Stimulated activated CD4-positive, alpha-beta T cell treated with anti-CD3 and anti-CD28 coated beads, Interleukin-15, amount 100 ng/mL, for 1 hour (primary cell): ENCODE data around the gene HOXB1.
"Not testable (repeated sequence)": the region's sequence is repeated elsewhere in the genome, so short reads cannot be mapped to it uniquely, and the experiment has no call there.

Experiments
- DNase-seq, 2 donors: peaks; one replicate each; pipeline ENCODE4 v3.0.0-alpha.2; 2020; ENCODE audit warnings: low read depth in 1 of 2, low spot score in 1 of 2

Gene HOXB1

DNA sequence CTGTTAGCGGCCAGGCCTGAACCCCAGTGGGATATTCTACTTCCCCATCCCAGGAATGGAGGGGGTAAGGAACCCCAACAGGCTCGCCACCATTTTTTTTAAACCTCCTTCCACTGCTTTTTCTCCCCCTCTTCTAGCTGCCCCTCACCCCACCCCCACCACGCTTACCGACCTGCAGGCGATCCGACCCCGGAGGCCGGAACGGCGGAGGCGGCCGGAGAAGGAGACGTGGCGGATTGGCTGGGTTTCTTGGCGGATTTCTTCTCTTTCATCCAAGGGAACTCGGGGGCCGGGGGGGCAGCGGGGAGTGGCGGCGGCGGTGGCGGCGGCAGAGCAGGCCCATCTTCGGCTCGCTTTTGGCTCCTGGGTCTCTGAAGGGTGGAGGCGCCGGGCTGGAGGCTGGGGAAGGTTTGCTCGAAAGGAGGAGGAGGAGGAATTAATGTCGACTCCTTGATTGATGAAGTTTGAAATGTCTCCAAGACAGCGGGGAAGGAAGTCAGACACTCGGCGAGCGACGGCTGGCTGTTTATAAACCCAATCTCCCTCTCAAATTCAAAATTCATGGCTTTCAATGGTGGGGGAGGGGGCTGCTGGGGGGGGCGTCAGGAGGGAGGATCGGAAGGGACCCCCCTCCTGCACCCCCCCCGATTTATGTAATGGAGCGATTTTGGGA lies 13.7 kb upstream of the HOXB1 start:
- DNase-seq = no peak

DNA sequence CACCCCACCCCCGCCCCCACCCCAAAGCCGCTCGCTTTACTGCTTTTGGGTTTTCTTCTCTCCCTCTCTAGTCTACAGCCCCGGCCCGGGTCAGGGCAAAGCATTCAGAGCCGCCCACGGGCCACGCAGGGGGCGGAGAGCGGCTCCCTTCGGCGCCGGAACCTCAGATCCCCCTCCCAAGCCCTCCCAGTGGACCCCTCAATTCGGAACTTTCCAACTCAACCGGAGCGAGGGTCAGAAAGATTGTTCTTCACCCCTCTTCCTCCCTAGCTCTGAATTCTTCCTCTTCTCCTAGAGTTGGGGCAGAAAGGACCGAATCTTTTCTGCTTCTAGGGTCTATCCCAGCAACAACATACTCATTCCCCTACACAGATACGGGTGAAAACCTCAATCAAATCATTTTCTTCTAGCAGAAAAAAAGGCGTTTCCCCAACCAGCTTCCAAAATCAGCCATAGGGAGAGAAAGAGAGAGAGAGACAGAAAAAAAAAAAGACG lies 13.1 kb upstream of the HOXB1 start:
- peak; percentile 9 to 36 for DNase-seq

DNA sequence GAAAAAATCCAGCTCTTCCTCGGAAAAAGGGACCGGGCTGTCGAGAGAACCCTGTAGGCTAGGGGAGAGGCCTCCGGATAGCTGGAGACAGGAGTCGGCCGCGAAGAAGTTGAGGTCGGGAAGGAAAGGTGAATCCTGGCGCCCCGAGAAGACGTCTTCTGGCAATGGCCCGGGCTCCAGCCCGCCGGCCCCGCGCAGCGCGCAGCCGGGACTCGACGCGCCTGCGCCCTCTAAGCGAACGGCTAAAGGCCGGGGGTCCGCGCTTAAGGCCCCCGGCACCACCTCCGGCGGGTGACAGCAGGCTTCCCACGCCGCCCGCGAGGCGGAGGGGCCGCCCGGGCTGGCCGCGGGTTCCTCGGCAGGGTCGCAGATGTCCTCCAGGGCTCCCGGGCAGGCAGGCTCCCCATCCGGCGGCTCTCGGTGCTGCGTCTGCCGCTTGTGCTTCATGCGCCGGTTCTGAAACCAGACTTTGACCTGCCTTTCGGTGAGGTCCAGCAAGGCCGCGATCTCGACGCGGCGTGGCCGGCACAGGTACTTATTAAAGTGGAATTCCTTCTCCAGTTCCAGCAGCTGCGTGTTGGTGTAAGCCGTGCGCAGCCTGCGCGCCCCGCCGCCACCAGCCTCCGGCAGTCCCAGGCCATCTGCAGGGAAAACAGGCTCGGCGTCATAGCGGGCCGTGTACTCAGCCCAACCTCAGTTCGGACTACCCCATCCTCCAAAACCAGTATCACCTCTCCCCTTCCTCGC lies 12.5 kb upstream of the HOXB1 start:
- DNase-seq = peak; percentile 29 to 42

DNA sequence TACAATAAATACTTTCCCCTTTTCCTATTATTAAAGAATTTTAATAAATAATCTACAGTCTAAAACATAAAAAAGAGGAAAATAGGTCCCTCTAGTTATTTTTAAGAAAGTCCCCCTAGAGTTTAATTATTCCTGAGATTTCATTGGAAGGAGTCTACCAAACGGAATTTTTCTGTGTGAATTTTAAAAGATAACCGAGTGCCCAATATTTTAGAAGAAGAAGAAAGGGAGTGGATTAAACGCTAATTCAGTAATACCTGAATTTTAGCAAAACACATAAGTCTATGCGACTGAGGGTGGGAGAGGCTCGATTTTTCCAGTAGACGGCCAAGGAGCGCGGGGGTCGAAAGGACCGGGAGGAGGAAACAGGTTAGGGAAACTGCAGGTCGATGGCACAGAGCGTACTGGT lies 11.9 kb upstream of the HOXB1 start:
- no peak for DNase-seq

DNA sequence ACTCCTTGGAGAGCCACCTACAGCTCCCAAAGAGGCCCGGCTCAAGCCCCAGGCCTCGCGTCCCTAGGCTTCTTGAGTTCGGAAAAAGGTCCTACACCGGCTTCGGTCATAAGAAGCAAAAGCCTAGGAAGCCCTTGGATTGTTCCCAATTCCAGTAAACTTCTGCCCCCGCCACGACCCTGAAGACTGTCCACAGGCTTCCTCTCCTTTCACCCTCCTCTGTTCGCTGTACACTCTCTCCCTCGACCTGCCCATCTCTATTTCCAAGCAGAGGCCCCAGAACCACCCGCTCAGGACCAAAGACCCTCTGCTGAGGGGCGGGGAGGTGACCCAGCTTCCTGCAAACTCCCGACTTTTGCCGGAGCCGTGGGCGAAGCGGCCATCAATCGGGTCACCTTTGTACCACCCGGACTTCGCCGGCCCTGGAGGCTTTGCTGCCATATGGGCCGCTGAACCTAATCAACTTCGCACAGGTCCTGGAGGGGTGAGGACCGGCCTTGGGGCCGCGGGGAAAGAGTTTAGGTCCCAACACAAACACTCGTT lies 11.4 kb upstream of the HOXB1 start:
- DNase-seq = no peak

DNA sequence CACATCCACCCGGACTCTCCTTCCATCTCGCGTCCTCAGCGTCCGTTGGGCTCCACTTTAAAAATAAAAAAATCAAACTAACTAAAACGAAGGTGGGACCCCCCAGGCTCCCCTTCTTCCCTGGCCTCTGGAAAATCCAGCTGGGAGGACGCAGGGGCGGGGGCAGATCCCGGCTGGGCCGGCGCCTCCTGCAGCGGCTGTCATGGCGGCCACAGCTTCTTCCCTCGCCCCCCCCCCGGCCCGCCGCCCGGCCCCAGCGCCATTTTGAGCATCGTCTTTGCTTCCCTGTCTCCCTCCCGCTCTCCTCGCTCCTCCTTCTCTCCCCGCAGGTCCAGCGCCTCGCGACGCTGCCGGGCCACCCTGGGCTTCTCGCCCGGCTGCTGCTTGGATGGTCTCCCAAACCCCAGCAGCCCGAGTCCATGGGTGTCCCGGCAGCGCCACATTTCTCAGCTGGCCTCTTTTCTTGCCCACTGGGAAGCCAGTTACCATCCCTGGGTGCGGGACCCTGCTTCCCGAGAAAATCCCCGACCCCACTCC lies 10.8 kb upstream of the HOXB1 start:
- DNase-seq = peak; percentile 23 to 28

DNA sequence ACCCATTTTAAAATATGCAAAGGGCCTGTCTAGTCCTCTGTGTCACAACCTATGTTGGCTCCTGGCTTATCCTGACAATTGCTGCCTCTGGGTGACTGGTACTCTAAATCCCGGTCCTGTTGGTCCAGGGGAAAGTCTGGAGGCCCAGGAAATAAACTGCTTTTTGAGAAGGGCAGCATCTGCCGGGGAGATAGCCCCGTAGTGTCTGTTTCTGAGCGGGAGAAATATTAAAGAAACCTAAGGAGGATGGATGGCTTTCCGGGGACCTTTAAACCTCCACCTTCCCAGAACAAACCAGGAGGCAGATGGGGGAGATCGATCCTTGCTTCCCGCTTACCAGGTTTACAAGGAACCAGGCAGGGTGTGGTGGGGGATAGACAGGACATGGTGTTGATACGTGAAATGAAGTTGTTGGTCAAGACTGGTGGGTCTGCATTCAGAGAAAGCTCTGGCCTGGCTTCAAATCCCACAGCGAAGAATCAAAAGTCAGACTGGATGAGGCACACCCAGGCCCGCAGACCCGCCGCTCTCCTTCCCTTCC lies 10.3 kb upstream of the HOXB1 start:
- DNase-seq = no peak

DNA sequence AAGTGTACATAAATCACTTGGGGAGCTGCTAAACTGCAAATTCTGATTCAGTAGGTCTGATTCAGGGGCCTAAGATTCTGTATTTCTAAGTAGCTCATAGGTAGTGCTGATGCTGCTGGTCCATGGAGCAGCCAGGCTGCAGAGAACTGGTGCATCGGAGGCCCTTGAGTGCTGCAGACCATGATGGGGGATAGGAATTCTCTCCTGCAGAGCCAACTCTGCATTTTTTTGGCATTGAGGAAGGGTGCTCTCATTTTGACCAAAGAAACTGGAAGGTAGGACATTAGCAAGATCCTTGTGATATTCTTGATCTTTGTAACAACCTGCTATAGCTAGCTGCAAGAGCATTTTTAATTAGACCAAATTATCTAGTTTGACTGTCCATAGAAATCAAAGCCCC lies 9.4 kb upstream of the HOXB1 start:
- no peak for DNase-seq

DNA sequence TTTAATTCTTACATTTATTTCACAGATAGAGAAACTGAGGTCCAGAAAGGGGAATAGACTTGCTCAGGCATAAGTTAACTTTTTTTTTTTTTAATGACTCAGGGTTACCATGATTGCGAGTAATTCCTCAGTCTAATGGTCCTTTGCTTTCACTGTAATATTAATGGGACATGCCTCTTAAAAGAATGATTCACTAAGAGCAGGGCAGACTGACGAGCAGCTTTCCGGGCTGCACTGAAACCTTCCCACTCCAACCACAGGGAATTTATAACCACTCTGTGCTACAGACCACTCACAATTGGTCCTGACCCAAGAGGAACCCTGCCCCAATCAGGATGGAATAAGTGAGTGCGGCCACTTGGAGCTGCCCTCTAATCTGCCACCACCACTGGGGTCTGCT lies 8.4 kb upstream of the HOXB1 start:
- no peak for DNase-seq

DNA sequence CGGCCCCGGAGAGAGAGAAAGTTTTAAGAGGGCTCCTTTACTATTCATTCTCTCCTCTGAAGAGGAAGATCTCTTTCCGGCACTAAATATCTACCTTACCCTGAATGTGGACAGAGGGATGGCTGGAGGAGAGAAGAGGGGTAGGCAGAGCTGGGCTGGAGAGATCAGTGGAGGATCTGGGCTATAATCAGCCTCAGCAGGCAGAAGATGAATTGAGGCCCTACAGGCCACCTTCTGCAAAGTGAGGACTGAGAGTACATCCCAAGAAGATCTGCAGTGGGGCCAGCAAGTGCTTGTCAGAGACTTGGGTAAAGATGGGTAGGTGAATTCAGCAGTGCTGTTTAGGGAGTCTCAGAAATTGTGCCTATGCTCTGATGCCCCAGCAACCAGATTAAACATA lies 6.5 kb upstream of the HOXB1 start:
- no peak for DNase-seq

DNA sequence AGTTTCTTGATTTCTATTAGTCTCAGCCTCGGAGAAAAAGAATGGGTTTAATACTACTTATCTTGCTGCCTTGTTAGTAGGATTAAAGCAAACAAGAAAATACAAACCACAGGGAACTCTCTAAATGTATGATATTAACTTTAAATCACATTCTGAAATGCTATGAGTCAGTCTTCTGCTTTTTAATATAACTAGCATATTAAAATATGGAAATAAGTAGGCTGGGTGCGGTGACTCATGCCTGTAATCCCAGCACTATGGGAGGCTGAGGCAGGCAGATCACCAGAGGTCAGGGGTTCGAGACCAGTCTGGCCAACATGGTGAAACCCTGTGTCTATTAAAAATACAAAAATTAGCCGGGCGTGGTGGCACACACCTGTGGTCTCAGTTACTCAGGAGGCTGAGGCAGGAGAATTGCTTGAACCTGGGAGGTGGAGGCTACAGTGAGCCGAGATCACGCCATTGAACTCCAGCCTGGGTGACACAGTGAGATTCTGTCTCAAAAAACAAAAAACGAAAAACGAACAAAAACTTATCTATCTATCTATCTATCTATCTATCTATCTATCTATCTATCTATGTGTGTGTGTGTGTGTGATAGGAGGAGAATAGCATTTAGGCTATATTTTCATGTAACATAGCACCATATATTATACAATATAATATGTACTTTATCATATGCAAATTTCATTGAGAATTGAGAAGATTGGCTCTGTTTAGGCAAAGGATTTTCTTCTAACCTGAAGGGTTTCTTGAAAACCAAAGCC lies 5.2 kb upstream of the HOXB1 start:
- not testable (repeated sequence) for DNase-seq

DNA sequence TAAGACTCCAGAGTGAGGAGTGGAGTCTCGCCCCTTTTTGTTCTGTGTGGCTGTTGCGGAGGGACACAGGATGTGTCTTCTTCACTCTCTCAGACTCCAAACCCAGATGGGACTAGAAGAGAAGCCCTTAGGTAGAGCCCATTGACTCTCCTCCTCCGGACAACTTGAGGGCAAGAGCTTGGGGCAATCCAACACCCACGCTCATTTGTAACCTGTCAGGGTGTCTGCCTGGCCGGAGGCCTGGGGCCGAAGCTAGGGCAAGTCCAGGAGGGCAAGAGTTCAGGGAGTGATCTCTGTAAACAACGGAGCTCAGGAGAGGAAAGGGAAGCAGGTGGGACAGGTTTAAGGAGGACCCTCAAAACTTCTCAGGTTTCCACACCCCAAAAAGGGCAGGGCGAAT lies 1.4 kb upstream of the HOXB1 start:
- DNase-seq = no peak

DNA sequence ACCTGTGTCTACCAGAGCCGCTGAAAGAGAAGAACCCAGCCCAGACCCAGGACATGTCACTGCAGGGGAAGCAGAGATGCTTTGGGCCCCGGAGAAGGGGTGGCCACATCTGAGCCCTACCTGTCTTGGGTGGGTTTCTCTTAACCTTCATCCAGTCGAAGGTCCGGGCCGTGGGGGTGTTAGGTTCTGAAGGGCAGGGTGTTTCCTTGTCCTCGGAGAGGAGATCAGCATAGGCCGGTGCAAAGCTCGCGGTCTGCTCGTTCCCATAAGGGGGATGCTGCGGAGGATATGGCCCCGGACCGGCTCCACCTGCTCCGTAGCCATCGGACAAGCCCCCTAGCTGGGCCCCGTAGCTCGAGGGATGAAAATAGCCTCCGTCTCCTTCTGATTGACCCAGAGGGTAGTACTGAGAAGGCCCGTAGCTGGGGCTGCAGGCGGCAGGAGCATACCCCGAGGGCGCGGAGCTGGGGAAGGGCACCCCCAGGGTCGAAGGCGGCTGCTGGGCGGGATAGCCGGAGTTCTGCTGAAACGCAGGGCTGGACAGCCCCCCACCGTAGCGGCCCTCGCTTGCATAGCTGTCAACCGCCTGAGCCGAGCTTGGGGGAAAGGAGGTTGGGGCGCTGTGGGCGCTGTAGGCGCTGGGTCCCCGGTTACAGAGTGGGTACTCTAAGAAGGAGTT lies 464 bp downstream of the HOXB1 start:
- no peak for DNase-seq

DNA sequence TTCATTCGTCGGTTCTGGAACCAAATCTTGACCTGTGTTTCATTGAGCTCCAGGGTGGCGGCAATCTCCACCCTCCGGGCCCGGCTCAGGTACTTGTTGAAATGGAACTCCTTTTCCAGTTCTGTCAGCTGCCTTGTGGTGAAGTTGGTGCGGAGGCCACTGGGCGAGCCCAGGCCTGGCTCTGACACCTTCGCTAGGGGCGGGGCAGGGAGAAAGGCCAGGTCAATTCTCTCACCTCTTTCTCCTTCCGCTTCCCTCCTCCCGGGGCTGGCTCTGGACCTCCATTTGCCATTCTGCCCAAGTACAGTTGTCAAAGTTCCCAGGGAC lies 1.2 kb downstream of the HOXB1 start:
- DNase-seq = no peak

DNA sequence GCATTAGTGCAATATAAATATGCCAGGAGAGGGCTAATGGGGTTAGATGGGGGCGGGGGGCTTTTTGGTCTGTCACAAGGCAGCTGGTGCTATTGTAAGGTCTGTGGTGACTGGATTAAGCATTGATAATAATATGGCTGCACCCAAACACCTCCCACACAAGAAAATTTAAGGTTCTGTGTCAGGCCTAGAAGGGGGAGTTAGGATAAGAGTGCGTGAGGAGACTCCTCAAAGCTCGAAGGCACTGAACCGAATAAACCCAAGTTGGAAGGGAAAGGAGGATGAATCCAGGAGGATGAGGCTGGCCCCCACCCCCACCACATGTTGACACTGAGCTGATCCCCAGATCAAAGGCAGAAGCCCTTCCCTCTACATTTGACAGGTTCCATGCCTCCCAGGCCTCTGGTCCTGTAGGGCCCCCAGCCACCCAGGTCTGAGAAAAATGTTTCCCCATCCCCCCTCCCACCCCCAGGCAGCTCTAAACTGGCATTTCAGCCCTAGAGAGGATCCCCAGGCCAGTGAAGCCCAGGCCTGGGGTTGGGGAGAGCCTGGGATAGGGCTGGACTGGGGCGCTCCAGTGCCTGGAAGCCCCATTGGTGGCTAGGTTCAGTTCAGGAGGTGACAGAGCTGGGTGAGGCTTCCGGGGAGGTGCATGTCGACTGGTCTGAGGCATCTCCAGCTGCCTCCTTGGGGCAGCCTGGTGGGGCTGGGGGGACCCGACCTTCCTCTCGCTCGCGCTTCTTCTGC lies 1.7 kb downstream of the HOXB1 start:
- DNase-seq = no peak

DNA sequence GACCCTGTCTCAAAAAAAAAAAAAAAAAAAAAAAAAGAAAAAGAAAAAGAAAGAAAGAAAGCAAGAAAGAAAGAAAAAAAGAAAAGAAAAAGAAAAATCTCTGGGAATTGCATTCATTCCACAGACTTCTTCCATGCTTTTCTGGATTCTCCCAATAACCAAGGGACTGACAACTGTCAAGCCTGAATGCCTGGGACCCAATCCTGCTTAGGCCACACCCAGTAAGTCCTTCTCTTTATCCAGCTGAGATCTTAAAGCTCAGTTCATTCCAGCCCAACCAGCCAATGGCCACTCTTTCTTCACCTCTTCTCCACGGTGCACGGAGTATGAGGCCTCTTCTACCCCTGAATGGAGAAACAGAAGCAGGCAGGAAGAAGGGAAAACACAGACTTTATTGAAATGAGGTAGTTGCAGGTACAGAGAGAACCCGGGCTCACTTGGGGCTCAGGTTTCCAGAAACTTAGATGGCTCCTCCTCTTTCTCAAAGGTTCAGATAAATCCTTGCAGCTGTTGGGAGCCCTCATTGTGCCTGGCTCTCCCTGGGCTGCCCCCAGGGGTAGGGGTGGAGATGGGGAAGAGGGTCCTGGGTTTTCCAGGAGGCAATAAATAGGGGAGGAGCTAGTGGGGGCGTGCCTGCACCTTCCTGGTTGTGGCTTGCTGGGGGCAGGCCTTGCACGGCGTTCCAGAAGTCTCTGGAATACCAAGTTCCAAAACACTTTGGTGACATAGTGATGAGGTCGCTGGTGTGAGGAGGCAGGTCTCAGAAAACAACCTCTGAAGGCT lies 2.5 kb downstream of the HOXB1 start:
- DNase-seq = no peak

DNA sequence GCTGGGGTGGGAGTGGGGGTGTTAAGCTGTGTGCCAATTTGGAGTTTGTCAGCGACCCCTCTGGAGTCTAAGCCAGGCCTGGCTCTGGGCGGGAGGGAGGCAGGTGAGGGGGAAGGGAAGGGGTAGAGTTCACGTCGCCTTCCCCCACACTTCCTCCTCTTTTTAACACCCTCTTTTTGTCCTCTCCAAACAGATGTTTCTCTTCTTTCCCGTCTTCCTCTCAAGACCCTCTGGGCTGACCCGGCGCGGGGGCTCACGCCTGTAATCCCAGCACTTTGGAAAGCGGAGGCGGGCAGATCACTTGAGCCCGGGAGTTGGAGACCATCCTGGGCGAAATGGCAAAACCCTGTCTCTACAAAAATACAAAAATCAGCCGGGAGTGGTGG lies 3.3 kb downstream of the HOXB1 start:
- no peak for DNase-seq

DNA sequence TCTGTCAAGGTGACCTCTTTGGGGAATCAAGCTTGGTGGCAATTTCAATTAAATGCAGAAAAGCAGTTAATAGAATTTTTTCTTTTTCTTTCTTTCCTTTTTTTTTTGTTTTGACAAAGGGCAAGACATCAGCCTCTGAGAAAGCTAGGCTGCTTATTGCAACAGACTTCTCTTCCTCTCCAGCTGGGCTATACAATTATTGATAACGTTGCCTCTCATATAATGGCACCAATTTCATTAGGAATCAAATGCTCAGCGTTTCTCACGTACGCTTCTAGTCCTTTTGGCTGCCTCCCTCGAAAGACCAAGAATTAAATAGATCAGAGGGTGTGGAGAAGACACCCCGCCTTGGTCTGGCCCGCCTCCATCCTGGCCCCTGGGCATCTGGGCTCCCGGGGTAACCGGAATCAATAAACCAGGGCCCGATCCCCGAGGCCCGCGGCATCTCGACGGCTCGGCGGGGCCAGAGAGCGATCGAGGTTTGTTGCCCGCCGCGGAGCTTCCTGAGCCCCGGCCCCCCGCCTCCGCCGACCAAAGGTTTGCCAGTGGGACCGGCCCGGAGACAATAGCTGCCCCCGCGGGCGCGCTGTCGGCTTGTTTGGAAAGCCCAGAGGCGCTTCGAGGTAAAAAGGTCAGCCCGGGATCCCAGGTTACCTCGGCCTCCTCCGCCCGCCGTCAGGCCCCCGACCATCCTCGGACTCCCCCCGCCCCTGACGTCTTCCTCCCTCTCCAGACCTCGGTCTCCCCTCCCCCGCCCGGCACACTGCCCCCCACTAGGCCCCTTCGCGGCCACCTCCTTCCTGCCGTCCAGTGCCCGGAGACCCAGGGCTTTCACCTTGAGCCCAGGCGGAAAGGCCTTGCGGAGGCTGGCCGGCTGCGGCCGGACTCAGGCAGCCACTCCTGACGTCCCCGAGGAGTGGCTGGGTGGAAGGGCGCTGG lies 3.9 kb downstream of the HOXB1 start:
- no peak for DNase-seq
